ENCODE measurements around the gene OR10C1. TPM values are rescaled to one million over a fixed set of nuclear protein-coding genes. Genes with fewer than 3 reads are reported as not detected.

The OR10C1 gene, protein sequence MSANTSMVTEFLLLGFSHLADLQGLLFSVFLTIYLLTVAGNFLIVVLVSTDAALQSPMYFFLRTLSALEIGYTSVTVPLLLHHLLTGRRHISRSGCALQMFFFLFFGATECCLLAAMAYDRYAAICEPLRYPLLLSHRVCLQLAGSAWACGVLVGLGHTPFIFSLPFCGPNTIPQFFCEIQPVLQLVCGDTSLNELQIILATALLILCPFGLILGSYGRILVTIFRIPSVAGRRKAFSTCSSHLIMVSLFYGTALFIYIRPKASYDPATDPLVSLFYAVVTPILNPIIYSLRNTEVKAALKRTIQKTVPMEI
- total RNA-seq = not detected in 2 replicates

DNA sequence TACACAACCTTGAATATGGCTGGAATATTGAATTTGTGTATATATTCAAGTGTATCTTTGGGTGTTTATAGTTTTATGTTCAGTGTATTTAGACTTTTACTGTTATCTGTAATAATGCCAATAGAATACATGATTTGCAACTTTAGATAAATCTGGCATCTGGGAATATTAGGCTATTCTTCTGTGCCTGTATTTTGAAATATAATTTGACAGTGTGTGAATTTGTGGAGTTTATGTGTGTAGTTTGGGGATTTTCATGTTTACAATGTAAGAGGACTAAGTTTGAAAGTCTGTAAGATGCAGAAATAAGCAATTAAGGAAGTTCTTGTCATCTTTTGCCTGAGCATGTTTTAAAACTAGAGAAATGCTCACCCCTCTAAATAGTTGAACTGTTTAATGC is at the start of gene OR10C1:
TSS of gene OR10C1 (plus strand) at position 301 of the 400 bp plus-strand sequence. CDS start 710 bp downstream, outside the sequence.

DNA sequence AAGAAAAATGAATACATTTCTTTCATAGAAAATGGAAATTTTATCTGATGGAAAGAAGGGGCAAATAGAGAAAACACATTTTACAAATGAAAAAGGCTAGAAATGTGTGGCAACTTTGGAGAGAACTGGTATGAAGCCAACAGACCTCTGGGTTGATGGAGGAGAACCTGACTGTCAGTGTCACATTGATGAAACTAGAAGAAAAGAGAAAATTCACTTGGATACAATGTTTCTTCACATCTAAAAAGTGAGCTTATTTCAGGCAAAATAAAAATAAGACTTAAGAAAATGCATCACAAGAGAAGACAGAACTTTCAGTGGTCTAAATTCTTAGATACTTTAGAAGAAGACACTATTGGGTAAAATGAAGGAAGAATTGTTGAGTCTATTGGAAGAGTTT is 43.8 kb upstream of the OR10C1 start, which contains the start of gene OR12D2:
TSS of gene OR12D2 (plus strand) at position 301 of the 400 bp plus-strand sequence. CDS start 1,069 bp downstream, outside the sequence.

DNA sequence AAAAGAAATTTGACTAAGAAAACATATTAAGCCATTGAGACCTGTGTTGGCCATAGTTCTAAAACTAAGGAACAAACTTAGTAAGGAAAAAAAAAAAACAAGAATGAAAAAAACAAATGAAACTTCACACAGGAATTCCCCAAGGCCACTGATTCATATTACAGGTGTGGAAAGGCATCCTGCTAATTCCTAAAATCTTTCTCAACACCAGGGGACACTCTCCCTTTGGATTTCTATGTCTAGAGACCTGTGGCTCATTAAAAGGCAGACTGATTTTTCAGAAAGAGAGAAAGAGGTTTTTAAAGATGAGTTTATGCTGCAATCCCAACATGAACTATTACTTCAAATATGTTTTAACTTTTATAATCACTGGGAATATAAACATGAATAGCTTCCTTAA is 24.5 kb upstream of the OR10C1 start, which contains the start of gene OR12D1:
TSS of gene OR12D1 (plus strand) at position 341 of the 400 bp plus-strand sequence.

DNA sequence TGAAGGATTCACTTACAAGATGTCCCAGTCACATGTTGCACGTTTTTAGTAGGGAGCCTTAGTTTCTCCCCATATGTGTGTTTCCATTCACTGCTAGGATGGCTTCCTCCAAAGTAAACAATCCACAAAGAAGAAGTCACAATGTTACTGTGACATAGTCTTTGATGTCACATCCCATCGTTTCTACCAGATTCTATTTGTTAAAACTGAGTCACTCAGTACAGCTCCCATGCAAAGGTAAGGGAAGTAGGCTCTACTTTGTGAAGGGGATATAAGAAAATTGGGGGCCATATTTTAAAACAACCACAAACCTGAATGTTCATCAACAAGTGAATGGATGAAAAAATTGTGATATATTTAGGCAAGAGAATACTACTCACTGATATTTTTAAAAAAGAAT is 17.9 kb downstream of the OR10C1 start, which contains the start of the genes OR11A1 and OR2H1:
TSS of gene OR11A1 (minus strand) at position 101 of the 400 bp plus-strand sequence. CDS start 29,430 bp downstream, outside the sequence.
TSS of gene OR2H1 (plus strand) at position 185 of the 400 bp plus-strand sequence. CDS start 4,615 bp downstream, outside the sequence.

DNA sequence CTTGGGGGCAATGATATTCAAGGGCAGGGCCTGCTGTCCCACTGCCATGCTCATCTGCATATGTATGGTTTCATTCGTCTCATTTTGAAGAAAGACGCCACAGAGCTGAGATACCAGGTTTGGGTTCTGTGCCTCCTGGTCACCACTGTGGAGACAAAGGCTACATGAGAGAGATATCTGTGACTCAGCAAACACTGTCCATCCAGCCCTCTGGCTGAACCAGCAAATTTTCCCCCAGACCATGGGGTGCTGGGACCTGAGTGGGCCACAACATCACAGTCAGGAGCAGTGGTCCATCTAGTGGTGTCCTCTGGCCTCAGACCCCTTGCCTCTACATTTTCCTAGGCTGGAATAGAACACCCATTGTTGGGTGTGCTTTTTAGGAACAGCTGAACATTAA is 48.6 kb downstream of the OR10C1 start, which contains the start of gene MAS1L:
TSS of gene MAS1L (minus strand) at position 297 of the 400 bp plus-strand sequence. CDS start at position 243, 54 bp downstream.

Other genes starting within 250 kb of the OR10C1 start
- not detected in 2 replicates for gene OR14J1, start 137.6 kb upstream of the OR10C1 start, total RNA-seq
- not detected in 2 replicates for gene OR5V1, start 70.4 kb upstream of the OR10C1 start, total RNA-seq
- not detected in 2 replicates for gene OR12D3, start 64.0 kb upstream of the OR10C1 start, total RNA-seq
- not detected in 2 replicates for gene OR12D2, start 43.7 kb upstream of the OR10C1 start, total RNA-seq
- gene OR12D1, start 24.4 kb upstream of the OR10C1 start, total RNA-seq = not detected in 2 replicates
- gene OR11A1, start 17.8 kb downstream of the OR10C1 start, total RNA-seq = not detected in 2 replicates
- gene OR2H1, start 17.8 kb downstream of the OR10C1 start, total RNA-seq = not detected in 2 replicates
- not detected in 2 replicates for gene MAS1L, start 48.6 kb downstream of the OR10C1 start, total RNA-seq
- gene UBD, start 120.4 kb downstream of the OR10C1 start, total RNA-seq = not detected in 2 replicates
- gene OR2H2, start 145.8 kb downstream of the OR10C1 start, total RNA-seq = not detected in 2 replicates
- 6.2 and 13.0 TPM in 2 replicates for gene GABBR1, start 193.9 kb downstream of the OR10C1 start, total RNA-seq
- gene MOG, start 217.8 kb downstream of the OR10C1 start, total RNA-seq = not detected in 2 replicates
- under 0.01 and 4.2 TPM in 2 replicates for gene ZFP57, start 241.8 kb downstream of the OR10C1 start, total RNA-seq